Kidney epithelial cell (primary cell): ENCODE results near the gene RCOR3. TPM values are rescaled to one million over a fixed set of nuclear protein-coding genes. Genes with fewer than 3 reads are reported as not detected.

ENCODE experiments used
- DNase-seq: peaks from one replicate; pipeline ENCODE4 v3.0.0-alpha.2; 2010; ENCODE audit warnings: low read depth
- H3K27me3 ChIP-seq: 2 replicates; pipeline ENCODE4 v1.6.0; 2011; ENCODE audit warnings: low read length; ENCODE audit not compliant: control insufficient read depth, insufficient read depth
- H3K36me3 ChIP-seq: 2 replicates; pipeline ENCODE4 v1.5.1; 2011; ENCODE audit warnings: low read length; ENCODE audit not compliant: control insufficient read depth, insufficient read depth
- H3K4me3 ChIP-seq: 2 replicates; pipeline ENCODE4 v1.5.1; 2011; ENCODE audit warnings: low read depth, mild to moderate bottlenecking, control low read depth, low read length
- CTCF ChIP-seq: IDR thresholded peaks from 2 replicates; pipeline ENCODE4 v1.5.1; 2011; ENCODE audit warnings: mild to moderate bottlenecking, moderate library complexity, low read length, control low read depth, inconsistent platforms; ENCODE audit not compliant: insufficient read depth, poor library complexity, severe bottlenecking
- total RNA-seq: library from RNA; depleted of rRNA; stranded (reverse); fragments of >200 nt; gene quantifications from 2 replicates; pipeline ENCODE4 v1.2.3, GENCODE V29; 2015

The RCOR3 gene
- total RNA-seq, 1 donor from 2014 or later = 29.0 TPM

- DNase-seq = no peak
- peaks cover 3% of the 10 kb centered on the region for H3K36me3 ChIP-seq
- H3K27me3 ChIP-seq = no peaks in the 10 kb centered on the region
- no peak overlapping the region for H3K4me3 ChIP-seq
- no peak for TF ChIP-seq CTCF
Measured at GRCh38 chr1:211356723-211357407, 97.7 kb downstream of the RCOR3 start.

- no peak for DNase-seq
- TF ChIP-seq CTCF = no peak
Measured at GRCh38 chr1:211358685-211359084, 99.5 kb downstream of the RCOR3 start.

GRCh38 chr1:211359876-211360275 is 100.7 kb downstream of the RCOR3 start:
- no peak for DNase-seq
- TF ChIP-seq CTCF = no peak
- Histone ChIP-seq H3K4me3 (no peak overlapping the region), H3K27me3 (no peaks in the 10 kb centered on the region), H3K36me3 (peaks cover 3% of the 10 kb centered on the region)

More at GRCh38 chr1:211358685-211359084, 99.5 kb downstream of the RCOR3 start:
- Histone ChIP-seq H3K4me3 (no peak overlapping the region), H3K27me3 (no peaks in the 10 kb centered on the region), H3K36me3 (peaks cover 3% of the 10 kb centered on the region)

GRCh38 chr1:211361202-211361601 is 102.0 kb downstream of the RCOR3 start:
- no peaks in the 10 kb centered on the region for H3K27me3 ChIP-seq
- TF ChIP-seq CTCF = no peak
- H3K36me3 ChIP-seq = peaks cover 3% of the 10 kb centered on the region
- H3K4me3 ChIP-seq = no peak overlapping the region
- no peak for DNase-seq

Other genes starting within 250 kb of the RCOR3 start
- 11.6 and 14.3 TPM in 2 replicates for gene KCNH1, start 125.2 kb upstream of the RCOR3 start, total RNA-seq
- 20.3 and 23.0 TPM in 2 replicates for gene TRAF5, start 67.5 kb downstream of the RCOR3 start, total RNA-seq
- not detected in 2 replicates for gene RD3, start 232.8 kb downstream of the RCOR3 start, total RNA-seq